HL-60/S4 treated with phorbol 12-myristate 13-acetate at 8.2 ng/mL for 4 days and 3 days (cell line): Measurements from ENCODE around the gene ZNF500.

Source experiments
- in situ Hi-C: fragments of 300-500 bp; cut with MboI; formaldehyde crosslinking; loops from 2 replicates; pipeline ENCODE4 v1.15.0; 2022; ENCODE audit warnings: low sequenced_read_pairs

ZNF500 gene

DNA sequence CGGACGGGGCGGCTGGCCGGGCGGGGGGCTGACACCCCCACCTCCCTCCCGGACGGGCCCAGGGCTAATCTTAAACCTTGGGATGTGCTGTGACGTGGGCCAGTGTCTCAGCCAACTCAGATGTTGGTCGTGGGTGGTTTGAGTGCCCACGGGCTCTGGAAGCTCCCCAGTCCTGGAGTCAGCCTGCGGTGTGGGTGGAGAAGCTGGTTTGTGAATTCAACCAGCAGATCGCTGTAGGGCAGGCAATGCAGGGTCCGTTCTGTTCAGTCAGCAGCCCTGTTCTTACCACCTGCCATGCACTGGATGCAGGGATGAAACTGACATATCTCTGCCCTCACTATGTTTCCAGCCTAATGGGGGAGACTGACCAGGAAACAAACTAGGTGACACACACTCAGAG lies 8.0 kb upstream of the ZNF500 start:
- in situ Hi-C loops, result no loop called here

DNA sequence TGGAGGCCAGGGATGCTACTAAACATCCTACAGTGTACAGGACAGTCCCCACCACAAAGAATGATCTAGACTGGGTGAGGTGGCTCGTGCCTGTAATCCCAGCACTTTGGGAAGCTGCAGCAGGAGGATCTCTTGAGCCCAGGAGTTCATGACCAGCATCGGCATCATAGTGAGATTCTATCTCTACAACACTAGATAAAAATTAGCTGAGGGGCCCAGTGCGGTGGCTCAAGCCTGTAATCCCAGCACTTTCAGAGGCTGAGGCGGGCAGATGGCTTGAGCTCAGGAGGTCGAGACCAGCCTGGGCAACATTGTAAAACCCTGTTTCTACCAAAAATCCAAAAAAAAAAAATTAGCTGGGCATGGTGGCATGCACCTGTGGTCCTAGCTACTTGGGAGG lies 5.4 kb upstream of the ZNF500 start:
- in situ Hi-C loops, result no loop called here

DNA sequence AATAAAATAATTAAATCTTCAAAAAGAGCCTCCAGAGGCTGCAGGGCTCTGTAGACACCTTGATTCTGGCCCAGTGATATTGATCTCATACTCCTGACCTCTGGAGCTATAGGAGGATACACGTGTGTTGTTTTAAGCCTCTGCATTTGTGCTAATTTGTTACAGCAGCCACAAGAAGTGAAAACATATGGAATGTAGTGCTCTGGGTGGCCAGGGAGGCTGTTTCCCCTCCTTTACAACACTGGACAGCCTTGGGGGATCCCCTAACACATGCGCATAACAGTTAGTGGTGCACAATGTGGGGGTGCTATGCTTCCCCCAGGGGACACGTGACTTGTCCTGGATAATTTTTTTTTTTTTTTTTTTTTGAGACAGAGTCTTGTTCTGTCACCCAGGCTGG lies 4.7 kb upstream of the ZNF500 start:
- in situ Hi-C loops, result no loop called here

DNA sequence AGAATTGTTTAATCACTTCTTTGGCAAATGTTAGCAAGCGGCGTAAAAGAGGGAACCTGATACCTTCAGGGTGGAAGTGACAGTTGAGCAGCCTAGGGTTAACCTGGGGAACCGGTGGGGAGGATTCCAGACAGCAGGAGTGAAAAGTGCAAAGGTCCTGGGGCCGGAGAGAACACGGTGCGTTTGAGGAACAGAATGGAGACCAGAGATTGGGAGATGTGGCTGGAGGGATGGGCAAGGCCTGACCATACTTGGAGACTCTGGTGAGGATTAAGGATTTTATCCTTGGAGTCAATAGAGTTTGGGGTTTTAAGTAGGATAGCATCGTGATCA lies 2.3 kb upstream of the ZNF500 start:
- in situ Hi-C loops, result no loop called here

DNA sequence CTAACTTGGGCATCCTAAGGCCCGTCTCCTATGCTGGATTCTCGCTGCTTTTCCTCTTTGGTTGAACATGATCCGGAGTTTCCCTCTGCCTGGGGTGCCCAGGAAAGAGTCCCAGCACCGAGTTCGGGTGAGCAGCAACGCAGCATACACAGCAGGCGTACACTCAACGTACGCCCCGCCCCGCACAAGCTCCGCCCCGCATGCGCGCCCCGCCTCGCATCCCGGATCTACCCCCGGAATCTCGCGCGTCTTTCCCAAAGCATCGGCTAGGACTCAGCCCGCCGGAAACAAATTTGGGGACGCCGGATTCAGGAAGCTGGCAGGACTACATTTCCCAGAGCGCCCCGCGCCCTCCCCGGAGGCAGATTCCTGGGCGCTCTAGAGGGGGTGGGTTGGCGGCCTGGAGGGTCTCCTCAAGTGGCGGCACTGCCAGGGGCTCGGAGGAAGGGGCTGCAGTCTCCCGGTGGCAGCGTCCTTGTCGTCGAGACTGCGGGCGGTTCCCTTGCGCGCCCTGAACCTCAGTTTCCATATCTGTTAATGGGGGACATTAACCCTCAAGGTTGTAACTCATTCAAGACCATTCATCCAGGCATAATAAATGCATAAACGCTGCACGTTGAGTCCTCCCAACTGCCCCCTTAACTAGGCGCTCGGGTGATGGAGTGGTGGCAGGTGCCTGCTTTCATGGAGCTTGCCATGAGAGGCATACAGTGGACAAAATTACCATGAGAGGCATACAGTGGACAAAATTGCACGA lies 1.8 kb upstream of the ZNF500 start:
- in situ Hi-C loops, result no loop called here

DNA sequence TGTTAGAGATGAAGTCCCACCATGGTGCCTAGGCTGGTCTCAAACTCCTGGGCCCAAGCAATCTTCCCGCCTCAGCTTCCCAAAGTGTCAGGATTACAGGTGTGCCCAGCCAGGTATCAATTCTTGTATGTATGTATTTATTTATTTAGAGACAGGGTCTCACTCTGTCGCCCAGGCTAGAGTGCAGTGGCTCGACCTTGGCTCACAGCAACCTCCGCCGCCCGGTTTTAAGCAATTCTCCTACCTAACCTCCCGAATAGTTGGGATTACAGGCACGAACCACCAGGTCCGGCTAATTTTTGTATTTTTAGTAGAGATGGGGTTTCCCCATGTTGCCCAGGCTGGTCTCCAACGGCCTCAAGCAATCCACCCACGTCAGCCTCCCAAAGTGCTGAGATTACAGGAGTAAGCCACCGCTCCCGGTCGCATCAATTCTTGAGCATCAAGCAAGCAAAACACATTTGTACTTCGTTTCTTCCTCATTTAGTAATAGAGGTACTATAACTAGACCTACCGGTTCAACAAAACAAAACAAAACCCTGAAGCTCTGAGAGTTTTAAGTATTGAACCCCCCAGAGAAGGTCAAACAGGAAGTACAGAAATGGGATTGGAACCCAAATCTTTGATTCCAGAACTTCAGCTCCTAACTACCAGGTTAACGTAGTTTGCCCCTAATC lies 1.0 kb upstream of the ZNF500 start:
- in situ Hi-C loops, result no loop called here

DNA sequence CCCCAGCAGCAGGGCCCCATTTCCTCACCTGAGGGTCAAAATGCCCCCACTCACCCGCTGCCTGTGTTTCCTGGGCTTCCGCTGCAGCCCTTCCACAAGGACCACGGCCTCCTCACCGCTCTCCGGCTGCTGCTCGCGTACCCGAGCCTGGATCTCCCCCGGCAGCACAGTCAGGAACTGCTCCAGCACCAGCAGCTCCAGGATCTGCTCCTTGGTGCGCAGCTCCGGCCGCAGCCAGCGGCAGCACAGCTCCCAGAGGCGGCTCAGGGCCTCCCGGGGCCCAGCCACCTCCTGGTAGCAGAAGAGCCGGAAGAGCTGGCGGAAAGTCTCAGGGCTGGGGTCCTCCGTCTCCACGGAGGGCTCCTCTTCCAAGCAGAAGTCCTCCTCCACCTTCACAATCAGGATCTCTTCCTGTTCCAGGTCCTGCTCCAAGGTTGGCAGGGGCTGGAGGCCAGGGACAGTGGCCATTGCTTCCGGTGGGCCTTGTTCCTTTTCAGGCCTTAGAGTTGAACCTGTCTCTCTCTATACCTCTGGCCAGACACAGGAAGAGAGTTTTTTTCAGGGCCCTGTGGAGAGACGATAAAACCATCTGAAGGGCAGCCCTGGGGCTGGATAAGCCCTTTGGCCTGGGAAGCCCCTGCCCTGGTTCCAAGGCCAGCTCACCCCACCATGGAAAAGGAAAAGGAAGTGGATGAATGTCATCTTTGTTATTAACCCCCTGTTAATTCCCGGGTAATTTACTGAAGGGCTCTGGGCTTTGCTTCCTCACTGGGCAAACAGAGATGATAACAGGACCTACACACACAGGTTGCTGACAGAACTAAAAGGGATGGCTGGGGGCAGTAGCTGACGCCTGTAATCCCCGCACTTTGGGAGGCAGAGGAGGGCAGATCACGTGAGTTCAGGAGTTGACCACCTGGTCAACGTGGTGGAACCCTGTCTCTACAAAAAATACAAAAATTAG lies 1.2 kb downstream of the ZNF500 start:
- in situ Hi-C loops, result no loop called here

DNA sequence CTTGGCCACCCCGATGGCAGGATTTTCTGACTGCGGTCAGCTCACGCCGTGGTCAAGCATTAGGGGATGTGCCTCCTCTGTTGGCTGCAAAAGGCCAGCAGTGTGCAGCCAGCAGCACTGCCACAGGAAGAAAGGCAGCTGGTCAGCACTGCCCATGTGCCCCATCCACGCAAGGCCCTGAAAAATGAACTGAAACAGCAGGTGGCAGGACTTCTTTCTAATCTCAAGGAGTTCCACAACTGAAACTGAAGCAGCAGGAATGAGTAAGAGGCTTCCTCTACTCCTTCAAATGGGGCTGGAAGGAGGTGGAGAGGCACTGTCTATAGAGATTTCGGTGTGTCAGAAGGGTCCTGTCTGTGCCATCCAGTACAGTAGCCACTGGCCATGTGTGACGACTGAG lies 3.2 kb downstream of the ZNF500 start:
- in situ Hi-C loops, result no loop called here

DNA sequence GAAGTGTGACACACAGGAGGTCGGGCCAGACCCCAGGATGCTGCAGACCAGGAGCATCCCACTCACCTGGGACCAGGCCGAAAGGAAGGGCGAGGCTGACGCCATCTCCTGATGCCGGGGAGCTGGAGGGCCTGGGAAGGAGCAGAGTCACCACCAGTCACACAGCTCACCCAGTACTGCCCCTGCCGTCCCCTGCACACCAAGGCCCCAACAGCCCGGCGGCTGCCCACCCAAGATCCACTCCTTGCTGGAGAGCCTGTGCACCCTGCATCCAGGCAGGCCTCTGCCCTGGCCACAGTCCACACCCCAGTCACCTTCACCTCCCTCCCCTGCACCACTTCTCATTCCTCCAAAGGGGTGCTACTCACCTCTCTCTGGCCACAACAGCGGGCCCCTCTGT lies 4.8 kb downstream of the ZNF500 start:
- in situ Hi-C loops, result no loop called here

DNA sequence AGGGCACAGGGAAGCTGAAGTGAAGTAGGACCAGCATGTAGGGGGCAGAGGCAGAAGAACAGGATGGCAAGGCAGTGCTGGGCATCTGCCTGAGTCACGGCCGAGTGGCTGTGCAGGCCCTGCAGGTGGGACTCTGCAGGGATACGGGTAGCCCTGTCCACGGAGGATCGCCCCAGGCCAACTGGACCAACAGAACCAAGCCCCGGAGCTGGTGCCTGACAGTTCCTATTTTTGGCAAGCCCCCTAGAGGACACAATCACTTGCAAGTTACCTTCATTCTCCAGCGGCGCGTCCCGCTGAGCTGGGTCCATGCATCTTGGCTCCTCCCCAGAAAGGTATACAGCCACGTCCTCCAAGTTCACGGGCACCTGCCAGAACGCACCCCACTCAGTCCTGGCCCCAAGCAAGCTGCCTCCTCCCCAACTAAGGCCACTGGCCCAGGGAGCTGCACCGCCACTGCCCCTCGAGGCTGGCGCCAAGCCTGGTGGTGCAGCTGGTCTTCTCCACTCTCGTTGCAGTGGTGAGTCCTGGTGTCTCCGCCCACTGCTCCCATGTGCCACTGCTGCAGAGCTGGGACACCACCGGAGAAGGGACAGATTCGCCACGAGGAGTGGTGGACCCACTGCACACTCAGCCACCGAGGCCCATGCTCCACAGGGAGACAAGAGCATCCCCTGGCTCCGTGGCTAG lies 6.6 kb downstream of the ZNF500 start:
- in situ Hi-C loops, result no loop called here

DNA sequence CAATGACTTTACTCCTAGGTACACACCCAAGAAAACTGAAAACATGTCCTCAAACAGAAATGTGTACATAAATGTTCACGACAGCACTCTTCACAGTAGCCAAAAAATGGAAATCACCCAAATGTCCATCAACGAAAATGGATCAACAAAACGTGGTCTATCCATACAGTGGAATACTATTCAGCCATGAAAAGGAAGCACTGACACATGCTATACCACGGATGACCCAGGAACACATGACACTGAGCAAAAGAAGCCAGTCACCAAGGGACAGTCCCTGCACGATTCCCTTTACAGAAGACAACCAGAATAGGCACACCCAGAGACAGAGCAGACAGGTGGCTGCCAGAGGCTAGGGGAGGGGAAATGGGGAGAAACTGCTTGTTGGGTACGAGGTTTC lies 11.3 kb downstream of the ZNF500 start:
- in situ Hi-C loops, result no loop called here

DNA sequence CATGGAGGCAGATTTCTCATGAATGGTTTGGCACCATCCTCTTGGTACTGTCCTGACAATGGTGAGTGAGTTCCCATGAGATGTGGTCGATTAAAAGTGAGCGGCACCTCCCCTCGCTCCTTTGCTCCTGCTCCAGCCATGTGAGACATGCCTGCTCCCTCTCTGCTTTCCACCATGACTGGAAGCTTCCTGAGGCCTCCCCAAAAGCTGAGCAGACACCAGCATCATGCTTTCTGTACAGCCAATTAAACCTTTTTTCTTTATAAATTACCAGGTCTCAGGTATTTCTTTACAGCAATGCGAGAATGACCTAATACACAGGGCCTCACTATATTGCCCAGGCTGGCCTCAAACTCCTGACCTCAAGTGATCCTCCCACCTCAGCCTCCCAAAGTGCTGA lies 12.1 kb downstream of the ZNF500 start:
- in situ Hi-C loops, result no loop called here

DNA sequence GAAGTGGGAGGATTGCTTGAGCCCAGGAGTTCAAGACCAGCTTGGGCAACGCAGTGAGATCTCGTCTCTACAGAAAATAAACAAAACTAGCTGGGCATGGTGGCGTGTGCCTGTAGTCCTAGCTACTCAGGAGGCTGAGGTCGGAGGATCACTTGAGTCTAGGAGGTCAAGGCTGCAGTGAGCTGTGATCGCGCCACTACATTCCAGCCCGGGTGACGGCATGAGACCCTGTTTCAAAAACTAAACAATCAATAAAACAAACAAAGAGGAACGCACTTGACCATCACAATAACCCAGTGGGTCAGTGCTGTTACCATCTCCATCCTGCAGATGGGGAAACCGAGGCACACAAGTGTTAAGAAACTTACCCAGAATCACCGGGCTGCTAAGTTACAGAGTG lies 13.7 kb downstream of the ZNF500 start:
- in situ Hi-C loops, result no loop called here

DNA sequence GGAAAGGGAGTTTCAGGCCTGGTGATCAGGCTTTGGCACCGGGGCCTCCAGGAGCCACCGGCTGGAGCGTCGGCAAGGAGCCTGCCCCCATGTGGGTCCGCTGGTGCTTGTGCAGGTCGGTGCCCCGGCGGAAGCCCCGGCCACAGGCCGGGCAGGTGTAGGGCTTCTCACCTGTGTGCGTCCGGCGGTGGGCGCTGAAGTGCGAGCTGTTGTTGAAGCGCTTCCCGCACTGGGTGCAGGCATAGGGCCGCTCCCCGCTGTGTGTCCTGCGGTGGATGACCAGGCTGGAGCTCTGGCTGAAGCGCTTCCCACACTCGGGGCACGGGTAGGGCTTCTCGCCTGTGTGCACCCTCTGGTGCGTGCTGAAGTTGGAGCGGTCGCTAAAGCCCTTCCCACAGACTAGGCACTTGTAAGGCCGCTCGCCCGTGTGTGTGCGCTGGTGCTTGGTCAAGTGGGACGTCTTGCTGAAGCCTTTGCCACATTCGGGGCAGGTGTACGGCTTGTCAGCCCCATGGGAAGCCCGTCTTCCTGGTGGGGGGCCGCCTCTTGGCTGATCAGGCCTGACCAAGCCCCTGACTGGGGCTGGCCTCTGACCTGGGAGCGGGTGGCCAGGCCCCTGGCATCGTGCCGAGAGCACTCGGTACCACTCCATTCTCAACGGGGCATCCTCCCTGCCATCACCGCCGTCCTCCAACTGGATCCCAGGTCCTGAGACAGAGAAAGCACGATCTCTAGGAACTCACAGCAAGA lies 14.4 kb downstream of the ZNF500 start:
- in situ Hi-C loops, result no loop called here

DNA sequence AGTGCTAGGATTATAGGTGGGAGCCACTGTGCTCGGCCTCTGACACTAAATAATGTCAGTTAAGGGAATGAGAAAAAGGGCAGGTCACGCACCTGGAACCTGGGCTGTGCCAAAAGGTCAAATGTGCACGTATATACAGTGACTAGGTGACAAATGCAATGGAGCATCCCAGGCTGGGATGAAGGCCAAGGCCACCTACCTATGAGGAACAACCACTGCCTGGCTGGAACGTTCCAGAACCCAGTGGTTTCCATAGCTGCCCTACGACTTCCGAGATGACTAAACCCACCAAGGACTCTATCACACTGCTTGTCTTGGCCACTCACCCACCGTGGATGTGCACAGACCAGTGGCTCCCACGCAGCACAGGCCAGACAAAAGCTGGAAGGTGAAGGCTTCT lies 16.1 kb downstream of the ZNF500 start:
- in situ Hi-C loops, result no loop called here

DNA sequence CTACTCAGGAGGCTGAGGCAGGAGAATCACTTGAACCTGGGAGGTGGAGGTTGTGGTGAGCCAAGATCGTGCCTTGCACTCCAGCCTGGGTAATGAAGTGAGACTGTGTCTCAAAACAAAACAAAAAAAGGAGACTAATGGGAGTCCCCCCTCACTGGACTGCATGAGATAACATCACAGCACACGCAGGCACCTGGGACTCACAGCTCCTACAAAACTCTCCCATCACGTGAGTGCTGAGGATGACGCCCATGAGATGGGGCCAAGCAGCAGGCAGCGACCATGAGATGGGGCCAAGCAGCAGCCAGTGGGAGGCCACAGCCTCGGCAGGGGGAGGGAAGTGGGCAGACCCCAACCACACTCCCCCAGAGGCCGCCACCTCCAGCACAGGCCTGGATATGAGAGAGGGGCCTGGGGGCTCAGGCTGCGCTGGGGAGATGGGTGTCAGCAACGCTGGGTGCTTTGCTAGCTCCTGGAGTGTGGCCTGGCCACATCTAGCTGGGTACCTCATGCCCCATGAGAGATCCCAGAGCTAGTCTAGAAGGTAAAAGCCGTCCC lies 17.2 kb downstream of the ZNF500 start:
- in situ Hi-C loops, result no loop called here

DNA sequence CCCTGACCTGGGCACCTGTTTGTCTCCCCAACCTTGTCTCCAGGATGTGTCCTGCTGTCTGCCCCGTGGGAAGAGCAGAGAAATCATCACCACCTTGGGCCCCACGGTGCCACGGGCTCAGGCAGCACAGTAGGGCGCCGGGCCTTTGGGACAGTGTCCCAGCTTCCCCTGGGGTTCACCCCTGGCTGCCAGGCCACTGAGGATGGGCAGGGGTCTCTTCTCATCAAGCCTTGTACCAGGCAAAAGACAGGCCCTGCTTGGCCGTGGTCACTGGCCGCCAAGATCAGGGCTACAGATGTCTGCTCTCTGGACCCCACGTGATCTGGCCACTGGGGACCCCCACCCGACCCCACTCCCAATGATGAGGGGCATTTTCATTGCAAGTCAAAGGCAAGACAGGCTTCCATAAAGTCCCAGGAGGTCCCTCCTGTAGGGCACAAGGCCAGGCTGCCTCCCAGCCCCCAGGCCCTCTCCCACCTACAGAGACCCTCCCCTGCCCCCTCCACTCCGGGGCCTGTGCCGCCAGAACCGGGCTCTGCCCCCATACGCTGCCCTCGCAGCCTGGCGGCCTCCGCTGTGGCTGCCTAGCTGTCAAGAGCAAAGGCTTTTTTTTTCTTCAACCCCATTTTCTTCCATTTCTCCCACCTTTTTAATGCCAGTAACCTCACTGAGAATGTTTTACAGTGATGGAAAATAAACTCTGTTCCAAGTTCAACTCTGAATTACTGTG lies 18.1 kb downstream of the ZNF500 start:
- in situ Hi-C loops, result no loop called here

DNA sequence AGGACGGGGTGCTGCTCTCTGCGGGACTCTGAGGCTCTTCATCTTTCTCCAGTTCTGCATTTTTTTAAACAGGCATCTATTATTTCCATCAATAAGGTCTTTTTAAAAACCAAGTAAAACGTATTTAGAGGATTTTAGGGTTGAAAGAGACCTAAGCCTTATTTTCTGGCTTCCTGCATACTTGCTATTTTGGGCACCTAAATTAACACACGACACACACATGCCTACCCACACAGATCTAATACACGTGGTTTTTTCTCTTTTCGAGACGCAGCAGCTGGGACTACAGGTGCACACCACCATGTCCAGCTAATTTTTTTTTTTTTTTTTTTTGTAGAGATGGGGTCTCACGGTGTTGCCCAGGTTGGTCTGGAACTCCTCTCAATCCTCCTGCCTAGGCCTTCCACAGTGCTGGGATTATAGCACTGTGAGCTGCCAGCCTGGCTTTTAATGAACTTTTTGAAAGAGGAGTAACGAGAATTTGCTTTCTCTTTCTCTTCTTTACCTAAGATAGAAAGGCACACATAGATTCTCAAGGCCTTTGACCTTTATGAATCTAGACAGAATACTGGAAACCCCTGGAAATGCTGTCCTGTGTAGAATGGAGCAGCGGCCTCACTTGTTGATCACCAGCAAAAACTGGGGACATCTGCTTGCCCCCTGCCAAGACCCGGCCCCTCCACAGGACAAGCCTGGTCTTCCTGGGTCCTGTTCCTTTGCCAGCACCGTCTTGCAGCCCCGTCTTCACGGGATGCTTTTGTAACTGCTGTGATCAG lies 18.9 kb downstream of the ZNF500 start:
- in situ Hi-C loops, result no loop called here
